HG03521 (cell line): ENCODE results near the gene GPC5.
"Not testable (repeated sequence)": the region's sequence is repeated elsewhere in the genome, so short reads cannot be mapped to it uniquely, and the experiment has no call there.

Source experiments
- ATAC-seq: cut with Tn5 transposase; IDR thresholded peaks from one replicate; pipeline ENCODE4 v1.9.1; 2021; ENCODE audit warnings: mild to moderate bottlenecking, moderate library complexity; ENCODE audit not compliant: unreplicated experiment

GPC5 gene

DNA sequence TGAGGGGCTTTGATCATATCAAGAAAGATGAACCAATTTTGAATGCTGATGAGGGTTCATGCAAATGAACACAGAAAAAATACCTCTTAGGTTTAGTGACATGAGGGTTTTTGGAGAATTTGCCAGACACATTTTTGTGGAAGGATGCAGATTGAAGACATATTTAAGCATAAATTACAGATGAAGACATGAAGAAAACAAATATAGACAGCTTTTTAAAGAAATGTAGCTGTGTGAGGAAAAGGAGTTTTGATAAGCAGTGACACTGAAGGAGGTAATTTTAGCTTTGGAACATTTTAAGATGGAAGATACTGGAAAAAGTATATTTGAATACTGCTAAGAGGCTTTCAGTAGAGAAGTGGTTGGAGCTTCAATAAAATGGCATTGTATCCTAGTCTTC is 1017.4 kb downstream of the GPC5 start:
- no peak for ATAC-seq

DNA sequence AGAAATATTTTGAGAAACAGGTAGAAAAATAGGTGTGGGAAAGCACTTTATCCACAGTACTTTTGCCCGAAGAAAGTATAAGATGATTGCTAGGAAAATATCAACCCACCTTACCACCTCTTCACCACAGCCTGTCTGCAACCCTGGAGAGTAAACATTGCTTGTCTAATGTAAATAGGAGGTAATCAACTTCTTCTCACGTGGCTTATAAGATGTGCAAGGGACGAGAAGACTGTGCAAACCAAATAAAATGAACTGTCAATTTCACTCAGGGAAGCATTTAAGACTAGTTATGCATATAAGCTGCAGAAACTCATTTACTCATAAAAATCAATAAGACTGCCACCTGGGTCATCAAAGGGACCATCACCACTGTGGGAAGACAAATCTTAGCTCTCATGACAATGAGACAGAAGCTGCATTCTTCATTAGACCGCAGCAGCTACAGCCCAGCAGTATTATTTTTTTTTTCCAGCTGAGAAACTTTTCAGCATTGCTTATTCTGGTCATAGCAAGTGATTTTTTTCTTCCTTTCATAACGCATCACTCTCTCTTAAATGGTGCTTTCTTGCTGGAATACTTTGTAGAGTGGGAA is 1020.5 kb downstream of the GPC5 start:
- no peak for ATAC-seq

DNA sequence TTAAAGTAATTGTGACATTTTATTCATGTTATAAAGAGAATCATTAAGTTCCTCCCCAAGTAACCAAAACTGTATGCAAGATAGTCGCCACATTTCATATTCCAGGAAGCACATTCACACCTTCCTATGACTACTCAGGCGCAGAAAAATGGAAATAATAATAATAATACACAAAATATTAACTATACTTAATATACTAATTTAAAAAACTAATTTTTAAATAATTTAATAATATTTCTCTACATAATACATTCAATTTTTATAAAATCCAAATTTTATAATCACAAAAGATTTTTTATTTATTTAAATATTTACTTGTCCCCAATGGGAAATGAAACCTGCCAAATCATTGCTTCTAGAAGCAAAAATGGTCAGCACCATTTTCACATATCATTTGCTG is 1030.8 kb downstream of the GPC5 start:
- ATAC-seq = no peak

DNA sequence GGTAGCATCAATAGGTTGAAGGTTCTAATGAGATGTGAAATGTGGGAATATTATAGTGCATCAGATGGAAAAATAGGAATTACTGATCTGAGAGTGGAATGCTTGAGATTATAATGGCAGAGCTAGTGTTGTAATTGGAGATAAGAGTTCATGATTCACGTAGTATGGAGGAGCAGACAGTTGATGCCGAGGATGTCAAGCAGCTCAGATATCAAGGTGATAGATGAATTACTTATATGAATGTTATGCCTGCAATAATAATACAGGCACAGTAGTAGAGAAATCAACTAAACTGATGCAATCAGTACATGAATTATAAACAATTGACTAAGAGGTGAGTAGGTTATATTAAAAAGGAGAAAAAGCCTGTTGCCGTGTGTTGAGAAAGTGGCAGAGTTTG is 1035.0 kb downstream of the GPC5 start:
- ATAC-seq = no peak

DNA sequence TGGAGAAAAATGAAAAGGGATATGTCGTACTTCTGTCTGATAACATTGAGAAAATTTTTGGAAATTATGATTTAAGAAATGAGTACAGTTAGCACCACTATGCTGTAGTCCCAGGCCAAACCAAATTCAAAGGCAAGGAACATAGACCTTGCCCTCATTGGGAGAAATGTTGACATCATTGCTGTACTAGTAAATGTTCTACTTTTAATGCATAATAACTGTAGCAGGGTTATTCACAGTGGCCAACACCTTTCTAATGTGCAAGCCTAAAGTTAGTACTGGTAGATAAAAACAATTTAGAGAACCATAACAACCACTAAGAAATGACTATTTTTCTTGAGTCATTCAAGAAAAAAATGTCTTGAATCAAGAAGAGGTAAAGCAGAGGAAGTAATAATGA is 1035.5 kb downstream of the GPC5 start:
- ATAC-seq = no peak

DNA sequence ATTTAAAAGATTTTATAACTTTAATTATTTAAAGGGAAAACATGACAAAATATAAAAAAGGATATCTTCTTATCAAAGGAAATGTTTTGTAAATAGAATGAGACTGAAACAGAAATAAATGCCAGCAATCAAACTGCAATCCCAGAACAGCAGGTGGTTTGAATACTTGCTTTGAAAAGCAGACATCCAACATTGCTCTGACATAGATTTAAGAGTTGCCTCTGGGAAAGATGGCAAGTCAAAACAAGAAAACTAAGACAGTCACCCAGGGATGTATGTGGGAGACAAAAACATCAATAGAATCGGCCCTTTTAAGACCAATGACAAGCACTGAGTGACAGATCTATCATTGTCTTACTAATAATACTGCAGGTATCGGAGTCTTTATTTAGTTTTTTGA is 1038.5 kb downstream of the GPC5 start:
- ATAC-seq = no peak

DNA sequence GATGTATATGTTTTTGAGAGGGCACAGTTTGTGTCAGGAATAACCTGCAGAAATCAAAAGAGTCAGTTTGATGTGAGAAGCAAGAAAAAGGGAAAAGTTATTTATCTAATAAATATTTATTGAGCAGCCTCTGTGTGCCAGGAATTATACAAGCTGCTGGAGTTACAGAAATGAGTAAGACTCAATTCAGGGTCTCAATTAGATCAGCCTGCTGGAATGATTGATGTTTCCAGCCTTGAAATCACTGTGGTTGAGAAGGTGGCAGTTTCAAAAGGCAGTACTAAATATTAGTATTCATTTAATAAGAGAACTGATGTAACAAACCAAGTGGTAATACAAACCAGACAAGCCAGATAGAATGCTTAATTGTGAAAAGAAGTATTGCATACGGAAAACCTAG is 1045.8 kb downstream of the GPC5 start:
- no peak for ATAC-seq

DNA sequence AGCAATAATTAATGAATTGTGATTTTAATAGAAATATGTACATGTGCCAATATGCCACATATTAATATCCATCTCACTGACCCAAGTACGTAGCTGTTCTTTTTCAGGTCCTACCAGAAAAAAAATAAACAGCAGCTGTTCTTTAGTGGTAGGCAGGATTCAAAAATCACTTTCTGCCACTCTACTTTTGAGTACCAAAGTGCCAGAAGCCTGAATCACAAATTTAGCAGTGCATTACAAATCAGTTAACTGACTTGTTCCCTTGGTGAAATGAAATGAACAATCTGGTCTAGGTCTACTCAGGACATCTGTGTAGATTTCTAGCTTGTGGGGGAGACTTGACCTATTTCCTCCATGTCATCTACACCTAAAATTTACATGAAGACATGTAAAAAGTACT is 1052.6 kb downstream of the GPC5 start:
- ATAC-seq = no peak

DNA sequence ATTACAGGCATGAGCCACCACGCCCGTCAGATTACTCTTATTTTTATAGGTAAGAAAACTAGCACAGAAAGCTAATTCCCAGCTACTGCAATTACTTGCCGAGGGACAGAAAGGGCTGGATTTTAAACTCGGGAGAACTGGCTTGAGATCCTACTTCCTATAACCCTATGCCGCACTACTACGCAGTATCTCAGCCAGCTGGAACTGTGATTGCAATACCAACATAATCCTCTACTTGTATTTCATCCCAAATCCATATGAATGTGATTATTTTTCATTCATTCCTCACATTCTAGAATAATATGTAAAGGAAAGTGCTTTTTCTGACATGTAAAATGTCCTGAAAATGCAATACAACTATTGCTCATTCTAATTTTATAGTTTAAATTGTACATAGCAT is 1054.4 kb downstream of the GPC5 start:
- no peak for ATAC-seq

DNA sequence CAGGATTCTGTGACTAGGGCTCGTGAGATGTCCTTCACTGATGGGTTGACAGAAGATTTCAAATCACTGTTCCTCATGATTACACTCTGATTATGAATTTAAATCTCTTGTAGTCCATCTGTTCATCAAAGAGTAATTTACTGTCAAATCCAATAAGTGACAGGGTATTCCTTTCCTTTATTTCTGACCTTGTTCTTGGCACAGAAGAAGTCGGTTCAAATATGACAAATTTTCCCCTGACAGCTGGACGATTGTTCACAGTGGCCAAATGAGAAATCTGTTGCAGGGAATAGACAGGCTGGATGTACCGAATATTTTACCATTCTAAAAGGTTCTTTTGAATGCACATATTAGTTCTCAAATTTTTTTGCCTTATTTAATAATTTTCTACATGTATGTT is 1060.9 kb downstream of the GPC5 start:
- ATAC-seq = no peak

DNA sequence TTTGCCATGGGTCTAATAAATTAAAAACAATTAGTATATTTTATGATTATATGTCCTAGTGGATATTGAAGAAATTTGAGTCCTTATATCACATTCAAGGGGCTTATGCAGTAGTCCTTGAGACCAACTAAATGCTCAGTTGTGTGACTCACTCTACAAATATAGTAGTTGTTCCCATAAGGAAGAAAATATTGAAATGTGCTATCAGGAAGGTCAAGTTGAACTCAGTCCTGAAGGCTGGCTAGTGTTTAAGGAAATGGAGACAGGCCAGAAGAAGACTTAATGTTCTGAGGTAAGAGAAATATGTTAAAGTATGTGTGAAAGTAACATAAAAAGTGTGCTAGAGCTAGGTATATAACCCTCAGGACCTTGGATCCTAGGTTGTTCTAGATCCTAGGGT is 1062.1 kb downstream of the GPC5 start:
- ATAC-seq = no peak

DNA sequence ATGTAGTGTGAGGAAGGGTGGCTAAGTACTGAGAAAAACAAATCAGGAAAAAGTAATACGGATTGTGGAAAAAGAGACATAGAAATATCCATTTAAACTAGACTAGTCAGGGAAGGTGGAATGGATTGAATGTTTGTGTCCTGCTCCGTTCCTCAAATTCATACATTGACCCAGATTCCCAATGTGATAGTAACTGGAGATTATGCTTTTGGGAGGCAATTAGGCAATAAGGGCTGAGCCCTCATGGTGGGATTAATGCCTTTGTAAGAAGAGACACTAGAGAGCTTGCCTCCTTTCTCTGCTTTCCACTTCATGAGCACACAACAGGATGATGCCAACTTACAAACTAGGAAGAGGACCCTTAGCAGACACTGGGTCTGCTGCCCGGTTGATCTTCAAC is 1063.0 kb downstream of the GPC5 start:
- no peak for ATAC-seq

DNA sequence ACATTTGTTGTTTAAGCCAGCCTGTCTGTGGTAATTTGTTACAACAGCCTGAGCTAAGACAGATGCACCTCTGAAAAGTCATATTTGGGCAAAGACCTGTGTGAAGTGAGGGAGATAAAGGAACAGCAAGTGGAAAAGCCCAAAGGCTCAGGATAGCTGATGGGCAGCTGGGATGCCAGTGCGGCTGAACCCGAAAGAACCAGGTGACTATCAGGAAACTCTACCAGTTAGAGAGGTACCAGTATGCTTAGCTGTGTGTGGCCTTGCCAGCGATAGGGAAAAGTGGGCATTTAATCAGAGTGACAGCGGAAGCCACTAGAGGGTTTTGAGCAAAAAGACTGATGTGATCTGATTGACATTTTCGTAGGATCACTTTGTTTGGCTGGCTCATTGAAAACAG is 1063.4 kb downstream of the GPC5 start:
- no peak for ATAC-seq

DNA sequence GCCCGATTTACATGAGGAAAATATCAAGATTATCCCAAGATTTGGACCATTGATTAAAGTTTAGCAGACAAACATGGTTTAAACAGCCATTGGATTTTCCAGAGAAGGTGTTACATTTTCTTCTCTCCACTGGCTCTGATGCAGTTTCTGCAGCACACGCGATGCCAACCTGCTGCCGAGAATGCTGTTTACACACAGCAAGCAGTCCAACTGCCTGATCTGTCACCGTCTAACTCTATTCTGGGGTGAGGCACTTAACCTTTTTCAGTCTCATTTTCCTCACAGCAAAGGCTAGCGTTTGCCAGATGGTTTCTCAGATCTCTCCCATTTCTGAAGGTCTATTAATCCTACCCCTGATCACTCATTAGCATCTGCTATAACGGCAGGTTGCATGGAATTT is 1064.7 kb downstream of the GPC5 start:
- ATAC-seq = no peak

DNA sequence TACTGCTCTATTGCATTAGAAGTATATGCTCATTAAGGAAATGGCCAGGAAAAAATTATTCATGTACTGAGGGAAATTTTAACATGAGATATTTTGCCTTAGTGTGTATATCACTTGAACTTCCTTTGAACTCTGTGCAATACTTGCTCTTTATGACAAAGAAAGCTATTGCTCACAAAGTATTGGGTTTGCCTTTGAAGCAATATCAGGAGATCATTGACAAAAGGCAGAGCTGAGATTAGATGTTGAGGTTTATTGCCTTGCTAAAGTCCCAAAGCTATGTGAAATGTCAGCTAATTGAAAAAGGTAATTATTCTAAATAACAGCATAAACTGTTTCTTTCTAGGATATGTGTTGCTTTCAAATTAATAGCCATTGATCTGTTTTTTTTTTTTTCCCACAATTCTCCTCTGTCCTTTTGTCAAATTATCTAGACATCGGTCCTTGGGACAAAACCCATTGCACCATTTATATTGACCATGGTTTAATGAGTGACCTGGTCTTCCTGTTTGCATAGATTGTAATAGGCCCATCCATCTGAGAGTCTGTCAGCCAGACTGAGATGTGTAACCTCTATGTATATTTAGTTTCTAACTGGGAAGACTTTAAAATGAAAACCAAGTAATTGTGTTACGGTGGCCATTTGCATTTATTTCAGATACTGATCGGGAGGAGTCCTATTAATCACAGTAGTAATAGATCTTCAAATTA is 1075.5 kb downstream of the GPC5 start:
- no peak for ATAC-seq

DNA sequence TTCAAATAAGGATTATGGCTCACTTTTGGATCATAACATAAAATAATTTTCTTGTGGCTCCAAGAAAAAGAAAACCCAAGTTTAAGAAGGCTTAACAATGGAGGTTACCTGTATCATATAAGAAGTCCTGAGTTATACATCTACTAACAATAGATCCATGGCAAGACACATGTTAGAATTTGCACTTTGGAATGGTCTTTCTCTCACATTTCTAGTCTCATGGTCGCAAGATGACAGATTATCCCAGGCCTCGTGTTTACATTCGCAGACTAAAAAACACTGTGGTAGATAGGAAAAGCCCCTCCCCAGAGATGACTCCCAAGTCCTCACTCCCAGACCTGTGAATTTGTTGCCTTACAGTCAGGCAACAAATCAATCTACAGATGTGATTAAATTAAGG is 1082.0 kb downstream of the GPC5 start:
- ATAC-seq = no peak

DNA sequence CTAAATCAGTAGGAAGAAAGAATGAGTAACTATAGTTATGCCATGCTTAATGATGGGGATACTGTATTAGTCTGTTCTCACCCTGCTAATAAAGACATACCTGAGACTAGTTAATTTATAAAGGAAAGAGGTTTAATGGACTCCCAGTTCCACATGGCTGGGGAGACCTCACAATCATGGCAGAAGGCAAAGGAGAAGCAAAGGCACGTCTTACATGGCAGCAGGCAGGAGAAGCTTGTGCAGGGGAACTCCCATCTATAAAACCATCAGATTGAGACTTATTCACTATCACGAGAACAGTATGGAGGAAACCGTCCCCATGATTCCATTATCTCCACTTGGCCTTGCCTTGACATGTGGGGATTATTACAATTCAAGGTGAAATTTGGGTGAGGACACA is 1084.4 kb downstream of the GPC5 start:
- not testable (repeated sequence) for ATAC-seq

DNA sequence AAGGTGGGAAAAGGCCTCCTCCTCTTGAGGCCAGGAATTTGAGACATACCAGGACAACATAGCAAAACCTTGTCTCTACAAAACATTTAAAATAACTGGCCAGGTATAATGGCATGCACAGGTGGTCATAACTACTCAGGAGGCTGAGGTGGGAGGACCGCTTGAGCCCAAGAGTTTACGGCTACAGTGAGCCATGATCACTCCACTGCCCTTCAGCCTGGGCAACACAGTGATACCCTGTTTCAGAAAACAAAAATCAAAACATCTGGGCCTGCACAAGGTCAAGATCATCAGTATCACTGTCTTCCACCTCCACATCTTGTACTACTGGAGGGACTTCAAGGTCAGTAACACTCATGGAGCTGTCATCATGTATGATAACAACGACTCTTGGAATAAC is 1085.5 kb downstream of the GPC5 start:
- ATAC-seq = no peak

DNA sequence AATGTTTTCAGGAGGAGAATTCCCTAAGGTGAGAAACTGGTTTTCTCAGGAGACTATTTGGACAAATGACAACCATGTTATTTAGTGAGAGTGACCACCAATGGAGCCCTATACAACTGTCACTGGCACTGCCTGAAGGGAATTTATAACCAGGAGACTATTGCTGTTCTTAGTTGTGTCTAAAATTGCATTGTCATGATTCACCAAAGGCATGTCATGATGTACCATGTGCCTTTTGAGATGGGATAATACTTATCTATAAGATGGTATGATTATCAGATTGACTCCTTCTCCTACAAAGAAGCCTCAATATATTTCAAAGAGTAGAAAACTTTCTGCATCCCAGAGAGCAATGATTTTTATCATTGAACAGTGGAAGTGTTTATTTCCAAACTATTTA is 1088.8 kb downstream of the GPC5 start:
- ATAC-seq = no peak

DNA sequence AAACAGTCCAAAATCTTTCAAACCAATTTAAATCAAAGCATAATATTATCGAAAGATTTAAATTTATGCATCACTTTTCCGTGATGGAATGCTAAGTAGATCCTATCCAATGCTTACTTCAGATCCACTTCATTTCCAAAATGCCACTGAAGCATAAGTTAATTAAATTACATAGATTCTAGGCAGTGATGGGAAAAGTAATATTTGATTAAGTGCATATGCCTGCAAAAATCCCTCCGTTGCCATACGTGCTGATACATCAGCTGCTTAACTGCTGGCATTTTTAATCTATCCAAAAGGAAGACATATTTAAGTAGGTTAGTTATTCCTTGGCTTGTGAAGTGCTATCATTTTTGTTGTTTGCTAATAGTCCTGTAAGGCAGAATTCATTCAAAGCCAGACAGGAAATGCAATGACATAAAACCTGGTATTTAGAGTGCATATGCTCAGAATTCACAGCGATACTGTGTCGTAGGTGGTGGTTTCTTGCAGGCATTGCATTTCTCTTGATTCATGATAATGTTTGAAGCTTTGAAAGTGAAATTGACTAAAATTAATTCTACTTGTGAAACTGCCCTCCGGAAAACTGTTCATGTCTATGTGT is 1089.9 kb downstream of the GPC5 start:
- ATAC-seq = no peak

DNA sequence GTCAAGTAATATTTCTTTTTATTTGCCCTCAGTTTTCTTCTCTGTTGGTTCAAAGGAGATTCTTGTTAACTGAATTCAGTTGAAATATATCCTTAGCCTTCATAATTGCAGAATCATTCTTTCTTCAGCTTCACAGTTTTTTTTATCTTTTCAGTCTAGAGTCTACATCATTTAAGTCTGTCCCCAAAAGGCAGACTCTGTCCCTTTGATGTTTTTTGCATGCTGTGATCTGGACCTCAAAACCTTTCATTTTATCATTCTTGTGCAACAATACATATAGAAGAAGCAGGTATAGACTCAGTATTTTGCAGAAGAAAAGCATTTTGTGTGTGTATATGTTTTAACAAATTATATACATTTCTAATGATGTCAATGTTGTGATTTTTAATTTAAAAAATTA is 1093.4 kb downstream of the GPC5 start:
- ATAC-seq = no peak

DNA sequence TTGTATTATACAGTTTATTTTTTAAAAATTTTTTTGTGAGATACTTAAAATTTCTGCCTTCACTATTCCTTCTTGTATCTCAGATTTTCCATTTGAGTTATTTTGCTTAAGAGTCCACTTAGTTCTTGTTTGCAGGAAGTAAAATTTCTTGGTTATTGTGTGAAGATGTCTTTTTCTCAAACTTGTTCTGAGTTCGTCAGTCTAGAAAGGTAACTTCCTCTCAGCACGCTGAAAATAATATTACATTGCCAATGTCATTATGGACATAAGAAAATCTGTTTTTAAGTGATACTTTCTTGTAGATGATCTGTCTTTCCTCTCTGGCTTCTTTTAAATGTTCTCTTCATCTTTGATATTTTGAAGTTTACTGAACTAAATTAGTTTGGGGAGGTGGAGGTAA is 1096.5 kb downstream of the GPC5 start:
- no peak for ATAC-seq

DNA sequence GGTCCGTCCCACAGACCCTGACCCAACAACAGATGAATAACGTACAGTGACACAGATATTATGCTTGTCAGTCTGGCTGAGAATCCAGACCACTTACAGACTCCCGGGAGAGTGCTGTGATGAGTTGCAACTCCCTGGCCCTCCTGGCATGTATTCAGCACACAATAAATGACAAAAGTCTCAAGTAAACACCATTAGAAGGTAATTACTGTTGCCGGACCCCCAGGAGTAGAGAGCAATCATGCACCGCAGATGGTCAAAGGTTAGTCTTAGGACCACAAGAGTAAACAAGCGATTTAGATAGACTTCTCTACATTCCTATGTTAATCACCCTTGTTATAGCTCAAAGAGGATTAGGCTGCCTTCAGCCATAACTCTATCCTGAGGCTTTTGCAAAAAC is 1101.8 kb downstream of the GPC5 start:
- ATAC-seq = no peak
